ENCODE measurements around the gene TRIM24. TPM values are rescaled to one million over a fixed set of nuclear protein-coding genes. Genes with fewer than 3 reads are reported as not detected.
"Not testable (repeated sequence)": the region's sequence is repeated elsewhere in the genome, so short reads cannot be mapped to it uniquely, and the experiment has no call there.

TRIM24 gene
- total and polyA plus RNA-seq, 9 donors: 17.0 to 55.6 (median 32.7) TPM

- H3K9me3 ChIP-seq: no peaks in the 10 kb centered on the region
- H3K36me3 ChIP-seq: no peaks in the 10 kb centered on the region
- no peaks in the 10 kb centered on the region for H3K4me1 ChIP-seq (ENCODE audit: insufficient read depth)
- H3K27ac ChIP-seq: no peak overlapping the region
- WGBS, 3 donors: 76 to 85% (median 80%) methylated on average over 4 of the region's 4 CpGs
- H3K27me3 ChIP-seq: no peaks in the 10 kb centered on the region
- intact Hi-C loops (cut with DNase I): no loop called here
- TF ChIP-seq POLR2A (IDR thresholded peaks at IDR 0.05): no peak
- no peak for TF ChIP-seq CTCF (IDR thresholded peaks at IDR 0.05)
- TF ChIP-seq EP300 (IDR thresholded peaks at IDR 0.05): no peak
- DNase-seq: no peak
- H3K4me3 ChIP-seq: no peak overlapping the region
Observed at GRCh38 chr7:138492423-138492822, 32.4 kb downstream of the TRIM24 start.

GRCh38 chr7:138493535-138493934 lies 33.5 kb downstream of the TRIM24 start:
- Histone ChIP-seq H3K9me3 (no peaks in the 10 kb centered on the region), H3K27me3 (no peaks in the 10 kb centered on the region), H3K36me3 (no peaks in the 10 kb centered on the region), H3K4me1 (ENCODE audit: insufficient read depth) (peaks cover under 1% of the 10 kb centered on the region), H3K27ac (no peak overlapping the region), H3K4me3 (no peak overlapping the region)
- DNase-seq: no peak
- TF ChIP-seq EP300 (IDR thresholded peaks at IDR 0.05): no peak
- TF ChIP-seq POLR2A (IDR thresholded peaks at IDR 0.05): no peak
- no peak for TF ChIP-seq CTCF (IDR thresholded peaks at IDR 0.05)
- intact Hi-C loops (cut with DNase I): no loop called here
- whole genome bisulfite sequencing, 3 donors: 95 to 98% (median 96%) methylated on average over 3 of the region's 3 CpGs

- intact Hi-C loops (cut with DNase I): no loop called here
- H3K4me3 ChIP-seq: no peak overlapping the region
- H3K9me3 ChIP-seq: no peaks in the 10 kb centered on the region
- H3K27ac ChIP-seq: no peak overlapping the region
- H3K4me1 ChIP-seq (ENCODE audit: insufficient read depth): peaks cover 2% of the 10 kb centered on the region
- H3K27me3 ChIP-seq: no peaks in the 10 kb centered on the region
- no peak for TF ChIP-seq EP300 (IDR thresholded peaks at IDR 0.05)
- no peak for TF ChIP-seq POLR2A (IDR thresholded peaks at IDR 0.05)
- no peak for TF ChIP-seq CTCF (IDR thresholded peaks at IDR 0.05)
- DNase-seq: no peak
- WGBS, 3 donors: 92 to 100% (median 95%) methylated on average over 1 of the region's 1 CpG
- no peaks in the 10 kb centered on the region for H3K36me3 ChIP-seq
Observed at GRCh38 chr7:138495485-138495884, 35.4 kb downstream of the TRIM24 start.

GRCh38 chr7:138499340-138499739 lies 39.3 kb downstream of the TRIM24 start:
- WGBS, 3 donors: 80 to 94% (median 87%) methylated on average over 3 of the region's 3 CpGs
- no peak for DNase-seq
- Histone ChIP-seq H3K9me3 (no peaks in the 10 kb centered on the region), H3K4me1 (ENCODE audit: insufficient read depth) (peaks cover 2% of the 10 kb centered on the region), H3K27me3 (no peaks in the 10 kb centered on the region), H3K36me3 (no peaks in the 10 kb centered on the region), H3K4me3 (no peak overlapping the region), H3K27ac (no peak overlapping the region)
- intact Hi-C loops (cut with DNase I): no loop called here
- TF ChIP-seq POLR2A (IDR thresholded peaks at IDR 0.05) (no peak), EP300 (IDR thresholded peaks at IDR 0.05) (no peak), CTCF (IDR thresholded peaks at IDR 0.05) (no peak)

GRCh38 chr7:138500303-138500702 lies 40.2 kb downstream of the TRIM24 start:
- H3K36me3 ChIP-seq; H3K27me3 ChIP-seq; intact Hi-C loops (cut with DNase I); DNase-seq; H3K4me3 ChIP-seq; H3K27ac ChIP-seq; H3K9me3 ChIP-seq; H3K4me1 ChIP-seq (ENCODE audit: insufficient read depth): not testable (repeated sequence)
- 95 to 98% (median 97%) methylated on average over 2 of the region's 2 CpGs for WGBS, 3 donors

Data from ovary (tissue), 9 donors.